GM12878 (cell line): ENCODE results near the gene RAB22A. TPM values are rescaled to one million over a fixed set of nuclear protein-coding genes. Genes with fewer than 3 reads are reported as not detected.

Experiments
- HDAC2 ChIP-seq: fragments of 200-600 bp; sonication (generic); IDR thresholded peaks from 2 replicates; pipeline ENCODE4 v1.6.1; 2017
- KAT2A ChIP-seq: conservative IDR thresholded peaks from 2 replicates; pipeline ENCODE4 v1.6.1; 2011; ENCODE audit warnings: low read depth, low read length; ENCODE audit not compliant: control insufficient read depth
- MEF2A ChIP-seq: IDR thresholded peaks from 2 replicates; pipeline ENCODE4 v1.6.1; 2011; ENCODE audit warnings: low read depth, mild to moderate bottlenecking, low read length, moderate library complexity; ENCODE audit not compliant: insufficient read depth
- MYB ChIP-seq: fragments of 150-350 bp; IDR thresholded peaks from 2 replicates; pipeline ENCODE4 v1.6.1; 2014; ENCODE audit warnings: mild to moderate bottlenecking, low read depth, low read length, borderline replicate concordance
- RB1 ChIP-seq: fragments of 450-650 bp; formaldehyde crosslinking; IDR thresholded peaks from 2 replicates; pipeline ENCODE4 v1.6.1; 2017; ENCODE audit warnings: mild to moderate bottlenecking, borderline replicate concordance
- RBBP5 ChIP-seq: fragments of 200-600 bp; sonication (generic); conservative IDR thresholded peaks from 2 replicates; pipeline ENCODE4 v1.6.1; 2016
- RELA ChIP-seq: fragments of 450-650 bp; IDR thresholded peaks from 2 replicates; pipeline ENCODE4 v1.8.0; 2014; ENCODE audit warnings: borderline replicate concordance; ENCODE audit not compliant: partially characterized antibody
- RFX5 ChIP-seq: IDR thresholded peaks from 2 replicates; pipeline ENCODE4 v1.6.1; 2011; ENCODE audit warnings: low read depth, low read length, improper control_type of control experiment
- SMAD1 ChIP-seq: fragments of 450-650 bp; IDR thresholded peaks from 2 replicates; pipeline ENCODE4 v1.6.1; 2018; ENCODE audit warnings: mild to moderate bottlenecking, low read depth; ENCODE audit not compliant: partially characterized antibody
- SREBF2 ChIP-seq: IDR thresholded peaks from 2 replicates; pipeline ENCODE4 v1.6.1; 2012; ENCODE audit warnings: mild to moderate bottlenecking, low read length
- SRF ChIP-seq, 2 experiments: IDR thresholded peaks; 2 replicates each; pipeline ENCODE4 v1.6.1; 2011; ENCODE audit warnings: low read depth in 2 of 2, low read length in 2 of 2, mild to moderate bottlenecking in 1 of 2, moderate library complexity in 1 of 2
- WRNIP1 ChIP-seq: IDR thresholded peaks from 2 replicates; pipeline ENCODE4 v1.6.1; 2011; ENCODE audit warnings: low read depth, low read length, improper control_type of control experiment, borderline replicate concordance
- YBX1 ChIP-seq: fragments of 450-650 bp; IDR thresholded peaks from 2 replicates; pipeline ENCODE4 v1.6.1; 2016; ENCODE audit warnings: antibody characterized with exemption
- ZNF207 ChIP-seq: fragments of 450-650 bp; IDR thresholded peaks from 2 replicates; pipeline ENCODE4 v1.6.1; 2014; ENCODE audit warnings: antibody characterized with exemption, mild to moderate bottlenecking, borderline replicate concordance
- polyA plus RNA-seq, 11 experiments: library from polyadenylated mRNA; depleted of rRNA in 4 of 11; unstranded in 6 of 11; stranded (reverse) in 5 of 11; fragments of >200 nt; fragmentation: Nextera tagmentation in 4 of 11; fragmentation: Illumina TruSeq in 1 of 11; extraction: Ambion mirVana in 4 of 11; extraction: Trizol in 1 of 11; gene quantifications; 1 replicate in 1 of 11; 2 replicates in 10 of 11; pipeline versions ENCODE4 v1.2.1 to v1.2.3, GENCODE V29; 2011 to 2016; ENCODE audit warnings: inconsistent platforms in 2 of 11, missing spikeins in 2 of 11, low read depth in 1 of 11
- total RNA-seq, 4 experiments: library from RNA; depleted of rRNA in 3 of 4; stranded (reverse); fragments of >200 nt in 3 of 4; fragmentation: Illumina TruSeq in 1 of 4; extraction: Trizol in 1 of 4; gene quantifications; 2 replicates each; pipeline versions ENCODE4 v1.2.1 to v1.2.3, GENCODE V29; 2013 to 2021
- TF ChIP-seq, protein P1 (sequence below): fragments of 450-650 bp; formaldehyde crosslinking; IDR thresholded peaks from 2 replicates; pipeline ENCODE4 v1.4.0; 2022; ENCODE audit warnings: mild to moderate bottlenecking, moderate library complexity
- TF ChIP-seq, protein P2 (sequence below): IDR thresholded peaks from 2 replicates; pipeline ENCODE4 v1.6.1; 2012; ENCODE audit warnings: improper control_type of control experiment, low read depth, low read length; ENCODE audit not compliant: insufficient replicate concordance
- TF ChIP-seq, protein P3 (sequence below): IDR thresholded peaks from 2 replicates; pipeline ENCODE4 v1.6.1; 2011; ENCODE audit warnings: borderline replicate concordance, low read depth, mild to moderate bottlenecking, moderate library complexity, low read length; ENCODE audit not compliant: insufficient read depth, poor library complexity, severe bottlenecking
- TF ChIP-seq, protein P4 (sequence below): IDR thresholded peaks from 2 replicates; pipeline ENCODE4 v1.6.1; 2012; ENCODE audit warnings: low read depth, low read length, improper control_type of control experiment

RAB22A gene
- total and polyA plus RNA-seq, 10 of the 15 experiments (the other 5 are each of a cell fraction or from before 2014, with no cell fraction given), result 2.7 to 12.0 (median 10.0) TPM

DNA sequence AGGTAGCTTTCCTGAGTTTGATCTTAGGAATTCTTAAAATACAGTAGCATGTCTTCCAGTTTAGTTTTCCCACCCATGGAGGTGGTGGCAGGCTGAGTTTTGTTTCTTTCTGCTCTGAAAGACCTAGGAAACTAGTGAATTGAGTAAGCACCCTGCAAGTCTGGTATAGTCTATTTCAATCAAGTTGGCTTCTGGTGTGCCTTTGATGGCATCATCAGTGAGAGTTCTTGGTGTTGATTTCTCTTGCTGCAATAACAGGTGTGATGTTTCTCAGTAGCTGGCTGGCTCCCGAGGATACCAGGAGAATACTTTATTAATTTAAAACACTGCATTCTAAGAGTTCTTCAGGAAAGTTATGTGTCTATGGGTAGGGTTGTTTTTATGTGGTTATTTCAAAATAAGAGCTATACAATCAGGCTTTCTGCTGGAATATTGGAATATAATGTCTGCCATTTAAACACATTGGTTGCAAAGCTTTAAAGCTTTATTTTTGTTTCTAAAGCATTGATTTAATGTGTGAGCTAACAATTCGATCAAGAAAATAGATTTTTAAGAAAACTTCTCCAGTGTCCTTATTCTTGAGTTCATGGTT, 98.5 kb downstream of the RAB22A start (continued):
- no peak for TF ChIP-seq SRF (IDR thresholded peaks at IDR 0.05; ENCODE audit: low read depth in 2 of 2, low read length in 2 of 2)
- TF ChIP-seq, protein P1, sequence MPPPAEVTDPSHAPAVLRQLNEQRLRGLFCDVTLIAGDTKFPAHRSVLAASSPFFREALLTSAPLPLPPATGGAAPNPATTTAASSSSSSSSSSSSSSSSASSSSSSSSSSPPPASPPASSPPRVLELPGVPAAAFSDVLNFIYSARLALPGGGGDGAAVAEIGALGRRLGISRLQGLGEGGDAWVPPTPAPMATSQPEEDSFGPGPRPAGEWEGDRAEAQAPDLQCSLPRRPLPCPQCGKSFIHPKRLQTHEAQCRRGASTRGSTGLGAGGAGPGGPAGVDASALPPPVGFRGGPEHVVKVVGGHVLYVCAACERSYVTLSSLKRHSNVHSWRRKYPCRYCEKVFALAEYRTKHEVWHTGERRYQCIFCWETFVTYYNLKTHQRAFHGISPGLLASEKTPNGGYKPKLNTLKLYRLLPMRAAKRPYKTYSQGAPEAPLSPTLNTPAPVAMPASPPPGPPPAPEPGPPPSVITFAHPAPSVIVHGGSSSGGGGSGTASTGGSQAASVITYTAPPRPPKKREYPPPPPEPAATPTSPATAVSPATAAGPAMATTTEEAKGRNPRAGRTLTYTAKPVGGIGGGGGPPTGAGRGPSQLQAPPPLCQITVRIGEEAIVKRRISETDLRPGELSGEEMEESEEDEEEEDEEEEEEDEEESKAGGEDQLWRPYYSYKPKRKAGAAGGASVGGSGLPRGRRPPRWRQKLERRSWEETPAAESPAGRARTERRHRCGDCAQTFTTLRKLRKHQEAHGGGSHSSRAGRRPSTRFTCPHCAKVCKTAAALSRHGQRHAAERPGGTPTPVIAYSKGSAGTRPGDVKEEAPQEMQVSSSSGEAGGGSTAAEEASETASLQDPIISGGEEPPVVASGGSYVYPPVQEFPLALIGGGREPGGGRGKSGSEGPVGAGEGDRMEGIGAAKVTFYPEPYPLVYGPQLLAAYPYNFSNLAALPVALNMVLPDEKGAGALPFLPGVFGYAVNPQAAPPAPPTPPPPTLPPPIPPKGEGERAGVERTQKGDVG, result no peak
- TF ChIP-seq RELA, result no peak
- no peak for TF ChIP-seq YBX1
- no peak for TF ChIP-seq MYB
- TF ChIP-seq RFX5, result no peak
- TF ChIP-seq SMAD1, result no peak
- TF ChIP-seq, protein P2, sequence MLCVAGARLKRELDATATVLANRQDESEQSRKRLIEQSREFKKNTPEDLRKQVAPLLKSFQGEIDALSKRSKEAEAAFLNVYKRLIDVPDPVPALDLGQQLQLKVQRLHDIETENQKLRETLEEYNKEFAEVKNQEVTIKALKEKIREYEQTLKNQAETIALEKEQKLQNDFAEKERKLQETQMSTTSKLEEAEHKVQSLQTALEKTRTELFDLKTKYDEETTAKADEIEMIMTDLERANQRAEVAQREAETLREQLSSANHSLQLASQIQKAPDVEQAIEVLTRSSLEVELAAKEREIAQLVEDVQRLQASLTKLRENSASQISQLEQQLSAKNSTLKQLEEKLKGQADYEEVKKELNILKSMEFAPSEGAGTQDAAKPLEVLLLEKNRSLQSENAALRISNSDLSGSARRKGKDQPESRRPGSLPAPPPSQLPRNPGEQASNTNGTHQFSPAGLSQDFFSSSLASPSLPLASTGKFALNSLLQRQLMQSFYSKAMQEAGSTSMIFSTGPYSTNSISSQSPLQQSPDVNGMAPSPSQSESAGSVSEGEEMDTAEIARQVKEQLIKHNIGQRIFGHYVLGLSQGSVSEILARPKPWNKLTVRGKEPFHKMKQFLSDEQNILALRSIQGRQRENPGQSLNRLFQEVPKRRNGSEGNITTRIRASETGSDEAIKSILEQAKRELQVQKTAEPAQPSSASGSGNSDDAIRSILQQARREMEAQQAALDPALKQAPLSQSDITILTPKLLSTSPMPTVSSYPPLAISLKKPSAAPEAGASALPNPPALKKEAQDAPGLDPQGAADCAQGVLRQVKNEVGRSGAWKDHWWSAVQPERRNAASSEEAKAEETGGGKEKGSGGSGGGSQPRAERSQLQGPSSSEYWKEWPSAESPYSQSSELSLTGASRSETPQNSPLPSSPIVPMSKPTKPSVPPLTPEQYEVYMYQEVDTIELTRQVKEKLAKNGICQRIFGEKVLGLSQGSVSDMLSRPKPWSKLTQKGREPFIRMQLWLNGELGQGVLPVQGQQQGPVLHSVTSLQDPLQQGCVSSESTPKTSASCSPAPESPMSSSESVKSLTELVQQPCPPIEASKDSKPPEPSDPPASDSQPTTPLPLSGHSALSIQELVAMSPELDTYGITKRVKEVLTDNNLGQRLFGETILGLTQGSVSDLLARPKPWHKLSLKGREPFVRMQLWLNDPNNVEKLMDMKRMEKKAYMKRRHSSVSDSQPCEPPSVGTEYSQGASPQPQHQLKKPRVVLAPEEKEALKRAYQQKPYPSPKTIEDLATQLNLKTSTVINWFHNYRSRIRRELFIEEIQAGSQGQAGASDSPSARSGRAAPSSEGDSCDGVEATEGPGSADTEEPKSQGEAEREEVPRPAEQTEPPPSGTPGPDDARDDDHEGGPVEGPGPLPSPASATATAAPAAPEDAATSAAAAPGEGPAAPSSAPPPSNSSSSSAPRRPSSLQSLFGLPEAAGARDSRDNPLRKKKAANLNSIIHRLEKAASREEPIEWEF, result no peak
- TF ChIP-seq, protein P3, sequence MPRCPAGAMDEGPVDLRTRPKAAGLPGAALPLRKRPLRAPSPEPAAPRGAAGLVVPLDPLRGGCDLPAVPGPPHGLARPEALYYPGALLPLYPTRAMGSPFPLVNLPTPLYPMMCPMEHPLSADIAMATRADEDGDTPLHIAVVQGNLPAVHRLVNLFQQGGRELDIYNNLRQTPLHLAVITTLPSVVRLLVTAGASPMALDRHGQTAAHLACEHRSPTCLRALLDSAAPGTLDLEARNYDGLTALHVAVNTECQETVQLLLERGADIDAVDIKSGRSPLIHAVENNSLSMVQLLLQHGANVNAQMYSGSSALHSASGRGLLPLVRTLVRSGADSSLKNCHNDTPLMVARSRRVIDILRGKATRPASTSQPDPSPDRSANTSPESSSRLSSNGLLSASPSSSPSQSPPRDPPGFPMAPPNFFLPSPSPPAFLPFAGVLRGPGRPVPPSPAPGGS, result no peak
- no peak for TF ChIP-seq KAT2A
- TF ChIP-seq ZNF207, result no peak
- TF ChIP-seq, protein P4, sequence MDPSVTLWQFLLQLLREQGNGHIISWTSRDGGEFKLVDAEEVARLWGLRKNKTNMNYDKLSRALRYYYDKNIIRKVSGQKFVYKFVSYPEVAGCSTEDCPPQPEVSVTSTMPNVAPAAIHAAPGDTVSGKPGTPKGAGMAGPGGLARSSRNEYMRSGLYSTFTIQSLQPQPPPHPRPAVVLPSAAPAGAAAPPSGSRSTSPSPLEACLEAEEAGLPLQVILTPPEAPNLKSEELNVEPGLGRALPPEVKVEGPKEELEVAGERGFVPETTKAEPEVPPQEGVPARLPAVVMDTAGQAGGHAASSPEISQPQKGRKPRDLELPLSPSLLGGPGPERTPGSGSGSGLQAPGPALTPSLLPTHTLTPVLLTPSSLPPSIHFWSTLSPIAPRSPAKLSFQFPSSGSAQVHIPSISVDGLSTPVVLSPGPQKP, result no peak
- no peak for TF ChIP-seq RBBP5
- no peak for TF ChIP-seq HDAC2
- no peak for TF ChIP-seq WRNIP1
- TF ChIP-seq SREBF2, result no peak
- TF ChIP-seq MEF2A, result no peak
- no peak for TF ChIP-seq RB1
